Activated CD8-positive, alpha-beta memory T cell treated with anti-CD3 and anti-CD28 coated beads for 36 hours (primary cell): ENCODE measurements around the gene NAALADL2. TPM values are rescaled to one million over a fixed set of nuclear protein-coding genes. Genes with fewer than 3 reads are reported as not detected.

Experiments
- CTCF ChIA-PET: fragments of 350-600 bp; sonication (Branson Sonifier 250); formaldehyde crosslinking; loops from one replicate; lab custom pipeline; 2021; ENCODE audit warnings: antibody characterized with exemption; lab: Charles Lee
- POLR2A ChIA-PET: fragments of 350-600 bp; sonication (Branson Sonifier 250); formaldehyde crosslinking; loops from one replicate; lab custom pipeline; 2021; ENCODE audit warnings: antibody characterized with exemption; lab: Charles Lee
- total RNA-seq, 2 experiments: library from RNA; stranded (reverse); gene quantifications; one replicate each; pipeline ENCODE4 v1.2.3, GENCODE V29; 2021

Gene NAALADL2
- total RNA-seq, 2 experiments from 2014 or later = not detected

- ChIA-PET CTCF (no interaction called here), POLR2A (no interaction called here)
These were observed 317.4 kb downstream of the NAALADL2 start for GRCh38 chr3:175176556-175176955.

- CTCF ChIA-PET = no interaction called here
- POLR2A ChIA-PET = no interaction called here
These were observed 319.9 kb downstream of the NAALADL2 start for GRCh38 chr3:175179055-175179454.

DNA sequence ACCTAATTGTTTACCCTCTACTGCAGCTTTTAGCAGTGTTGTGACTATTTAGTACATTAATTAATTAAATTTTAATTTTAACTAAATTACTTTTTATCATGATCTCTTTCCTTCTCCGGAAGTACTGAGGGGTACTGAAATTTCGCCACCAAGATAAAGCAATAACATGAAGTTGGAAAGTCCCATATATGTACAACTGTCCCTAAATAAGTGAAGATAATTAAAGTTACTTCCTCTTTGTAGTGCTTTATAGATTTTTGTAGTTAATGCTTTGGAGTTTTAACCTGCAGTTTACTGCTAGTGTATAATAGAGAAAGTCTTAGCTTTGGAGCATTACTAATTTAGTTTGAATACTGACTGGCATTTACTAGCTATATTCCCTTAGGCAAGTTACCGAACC, 325.3 kb downstream of the NAALADL2 start:
- ChIA-PET CTCF (no interaction called here), POLR2A (no interaction called here)

GRCh38 chr3:175185903-175186302, 326.8 kb downstream of the NAALADL2 start:
- ChIA-PET POLR2A (no interaction called here), CTCF (no interaction called here)

DNA sequence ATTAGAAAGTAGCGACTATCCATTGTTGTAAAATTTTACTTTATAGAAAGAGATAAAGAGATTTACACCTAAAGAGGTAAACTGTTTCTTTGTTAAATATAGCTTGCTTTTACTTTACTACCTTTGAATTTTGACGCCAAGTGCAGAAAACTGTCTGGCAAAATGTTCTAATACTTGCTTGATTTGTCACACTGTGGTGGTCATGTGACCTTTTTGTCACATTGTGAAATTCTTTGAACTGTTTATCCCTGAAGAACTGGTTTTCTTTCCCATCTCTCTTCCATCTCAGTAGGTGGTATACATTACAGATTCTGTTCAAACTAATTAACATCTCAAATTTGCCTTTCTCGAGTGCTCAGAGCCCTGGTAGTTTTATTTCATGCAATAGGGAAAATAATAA, 327.4 kb downstream of the NAALADL2 start:
- CTCF ChIA-PET = no interaction called here
- POLR2A ChIA-PET = no interaction called here

DNA sequence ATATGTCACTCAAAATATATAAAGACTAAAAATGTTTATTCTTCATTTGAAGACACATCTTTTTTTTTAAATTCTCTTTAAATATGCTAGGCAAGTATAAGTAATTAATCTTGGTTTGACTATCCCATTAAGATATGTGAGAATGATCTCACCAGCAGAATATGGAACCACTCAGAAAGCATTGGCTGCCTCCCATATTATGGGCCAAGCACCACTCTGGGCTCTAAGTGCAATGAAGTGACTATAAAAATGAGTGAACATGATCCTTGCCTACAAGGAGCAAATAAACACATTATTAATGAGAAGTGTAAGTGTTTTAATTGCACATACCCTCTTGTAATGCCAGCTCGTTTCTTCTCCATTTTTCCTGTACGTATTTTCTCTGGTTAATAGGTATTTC, 328.5 kb downstream of the NAALADL2 start:
- POLR2A ChIA-PET = no interaction called here
- CTCF ChIA-PET = no interaction called here

- ChIA-PET POLR2A (no interaction called here), CTCF (no interaction called here)
These were observed 333.4 kb downstream of the NAALADL2 start for GRCh38 chr3:175192536-175192935.

GRCh38 chr3:175193815-175194518, 334.8 kb downstream of the NAALADL2 start:
- ChIA-PET POLR2A (no interaction called here), CTCF (no interaction called here)

GRCh38 chr3:175198991-175199783, 340.1 kb downstream of the NAALADL2 start:
- CTCF ChIA-PET = no interaction called here
- POLR2A ChIA-PET = no interaction called here

DNA sequence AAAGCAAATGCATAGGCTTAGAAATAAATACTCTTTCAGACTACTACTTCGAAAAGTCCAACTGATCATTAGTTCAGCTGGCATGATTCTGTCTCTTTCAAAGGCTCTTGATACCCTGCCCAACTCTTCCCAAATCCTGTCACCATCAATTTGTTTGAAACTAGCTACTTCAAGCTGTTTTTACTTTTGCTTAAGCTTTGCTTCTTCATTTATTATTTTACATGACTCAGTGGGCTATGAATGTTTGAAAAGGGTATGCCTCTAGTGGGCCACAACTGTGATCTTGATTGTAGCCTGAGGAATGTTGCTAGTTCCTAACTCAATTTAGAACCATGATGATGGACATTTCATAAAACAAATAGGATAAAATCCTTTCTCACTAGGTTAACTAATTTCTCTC, 340.8 kb downstream of the NAALADL2 start:
- CTCF ChIA-PET = no interaction called here

GRCh38 chr3:175200391-175201095, 341.4 kb downstream of the NAALADL2 start:
- POLR2A ChIA-PET = no interaction called here
- CTCF ChIA-PET = no interaction called here

More for the DNA sequence above, 340.8 kb downstream of the NAALADL2 start:
- POLR2A ChIA-PET = no interaction called here

- POLR2A ChIA-PET = no interaction called here
- CTCF ChIA-PET = no interaction called here
These were observed 348.2 kb downstream of the NAALADL2 start for GRCh38 chr3:175207361-175207760.

DNA sequence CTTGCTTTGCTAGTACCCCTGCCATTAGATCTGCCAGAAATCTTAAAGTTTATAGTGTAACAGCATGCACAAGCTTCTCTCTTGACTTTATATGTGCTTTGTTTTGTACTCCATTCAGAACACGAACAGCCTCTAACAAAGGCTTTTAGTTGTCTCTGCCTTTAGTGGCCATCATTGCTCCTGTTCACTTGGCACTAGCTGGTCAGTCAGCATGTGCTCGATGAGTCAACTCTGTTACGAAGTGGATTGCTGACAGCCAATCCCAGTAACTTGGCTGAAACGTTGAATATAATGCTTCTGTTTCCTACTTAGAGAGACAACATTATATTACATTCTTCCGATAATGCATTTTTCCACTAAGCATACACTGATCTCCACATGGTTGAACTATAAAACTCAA, 349.2 kb downstream of the NAALADL2 start:
- CTCF ChIA-PET = no interaction called here
- POLR2A ChIA-PET = no interaction called here

- CTCF ChIA-PET = no interaction called here
- POLR2A ChIA-PET = no interaction called here
These were observed 352.3 kb downstream of the NAALADL2 start for GRCh38 chr3:175211466-175211865.

DNA sequence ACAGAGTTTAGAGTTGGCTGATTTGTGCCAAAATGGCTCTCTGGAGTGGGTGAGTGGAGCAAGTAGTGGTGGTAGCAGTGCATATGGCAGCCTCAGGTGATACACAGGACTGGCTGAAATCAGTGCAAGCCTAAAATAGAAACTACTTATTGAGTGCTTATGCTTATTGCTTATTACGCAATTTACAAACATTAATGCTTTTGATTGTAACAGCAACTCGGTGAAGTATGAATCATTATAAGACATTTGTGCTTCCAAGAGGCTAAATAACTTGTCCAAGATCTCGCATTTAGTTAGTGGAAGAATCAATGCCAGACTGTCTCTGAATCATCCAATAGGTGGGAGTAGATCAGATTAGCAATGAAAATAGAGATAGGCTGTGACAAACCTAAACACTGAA, 353.8 kb downstream of the NAALADL2 start:
- ChIA-PET CTCF (no interaction called here), POLR2A (no interaction called here)

- ChIA-PET CTCF (no interaction called here), POLR2A (no interaction called here)
These were observed 355.1 kb downstream of the NAALADL2 start for GRCh38 chr3:175214216-175214615.

GRCh38 chr3:175215833-175216232, 356.7 kb downstream of the NAALADL2 start:
- CTCF ChIA-PET = no interaction called here
- POLR2A ChIA-PET = no interaction called here

GRCh38 chr3:175222356-175222755, 363.2 kb downstream of the NAALADL2 start:
- ChIA-PET POLR2A (no interaction called here), CTCF (no interaction called here)

DNA sequence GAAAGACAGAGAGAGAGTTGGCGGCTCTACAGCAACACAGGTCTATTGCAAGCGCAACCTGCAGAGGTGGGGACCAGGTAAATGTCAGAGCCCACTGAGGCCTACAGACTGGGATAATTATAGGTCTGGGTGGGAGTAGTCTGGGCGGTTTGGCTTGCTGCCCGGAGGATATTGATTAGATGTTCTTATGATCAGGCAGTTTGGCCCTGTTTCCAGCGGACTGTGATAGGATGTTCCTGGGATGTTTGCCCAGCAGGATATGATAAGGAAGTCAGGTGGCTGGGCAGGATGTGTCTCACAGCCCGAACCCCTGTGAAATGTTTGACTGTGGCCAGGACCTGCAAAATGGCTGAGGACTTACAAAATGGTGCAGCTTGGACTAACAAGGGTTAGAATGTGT, 364.9 kb downstream of the NAALADL2 start:
- POLR2A ChIA-PET = no interaction called here
- CTCF ChIA-PET = no interaction called here

GRCh38 chr3:175226444-175226843, 367.3 kb downstream of the NAALADL2 start:
- POLR2A ChIA-PET = no interaction called here
- CTCF ChIA-PET = no interaction called here

GRCh38 chr3:175227126-175227525, 368.0 kb downstream of the NAALADL2 start:
- CTCF ChIA-PET = no interaction called here
- POLR2A ChIA-PET = no interaction called here
